ENCODE measurements around the gene CSTA. TPM values are rescaled to one million over a fixed set of nuclear protein-coding genes. Genes with fewer than 3 reads are reported as not detected.

CSTA gene
- total RNA-seq, 1 donor from 2014 or later, result not detected

GRCh38 chr3:122318620-122319019 lies 6.4 kb upstream of the CSTA start:
- Mint-ChIP-seq H3K36me3 (ENCODE audit: unreplicated experiment) (no peaks in the 10 kb centered on the region), H3K27ac (ENCODE audit: unreplicated experiment) (no peak overlapping the region), H3K27me3 (ENCODE audit: unreplicated experiment) (peaks cover 4% of the 10 kb centered on the region), H3K9me3 (ENCODE audit: unreplicated experiment) (peaks cover 3% of the 10 kb centered on the region), H3K4me1 (ENCODE audit: unreplicated experiment) (no peaks in the 10 kb centered on the region), H3K4me3 (ENCODE audit: unreplicated experiment) (no peak overlapping the region)
- no peak for DNase-seq (ENCODE audit: extremely low spot score, unreplicated experiment)
- no peak for TF ChIP-seq CTCF (IDR thresholded peaks at IDR 0.05)

- H3K27me3 Mint-ChIP-seq (ENCODE audit: unreplicated experiment), result peaks cover 13% of the 10 kb centered on the region
- H3K4me1 Mint-ChIP-seq (ENCODE audit: unreplicated experiment), result no peaks in the 10 kb centered on the region
- H3K4me3 Mint-ChIP-seq (ENCODE audit: unreplicated experiment), result no peak overlapping the region
- TF ChIP-seq CTCF (IDR thresholded peaks at IDR 0.05), result no peak
- no peak overlapping the region for H3K27ac Mint-ChIP-seq (ENCODE audit: unreplicated experiment)
- H3K9me3 Mint-ChIP-seq (ENCODE audit: unreplicated experiment), result peaks cover 3% of the 10 kb centered on the region
- no peak for DNase-seq (ENCODE audit: extremely low spot score, unreplicated experiment)
- H3K36me3 Mint-ChIP-seq (ENCODE audit: unreplicated experiment), result no peaks in the 10 kb centered on the region
These were observed 2.7 kb upstream of the CSTA start for GRCh38 chr3:122322095-122323075.

GRCh38 chr3:122325769-122326168 lies 721 bp downstream of the CSTA start:
- H3K27ac Mint-ChIP-seq (ENCODE audit: unreplicated experiment), result no peak overlapping the region
- H3K4me3 Mint-ChIP-seq (ENCODE audit: unreplicated experiment), result no peak overlapping the region
- no peaks in the 10 kb centered on the region for H3K9me3 Mint-ChIP-seq (ENCODE audit: unreplicated experiment)
- H3K27me3 Mint-ChIP-seq (ENCODE audit: unreplicated experiment), result peaks cover 11% of the 10 kb centered on the region
- H3K36me3 Mint-ChIP-seq (ENCODE audit: unreplicated experiment), result no peaks in the 10 kb centered on the region
- no peak for TF ChIP-seq CTCF (IDR thresholded peaks at IDR 0.05)
- no peak for DNase-seq (ENCODE audit: extremely low spot score, unreplicated experiment)
- no peaks in the 10 kb centered on the region for H3K4me1 Mint-ChIP-seq (ENCODE audit: unreplicated experiment)

- no peak for DNase-seq (ENCODE audit: extremely low spot score, unreplicated experiment)
- no peaks in the 10 kb centered on the region for H3K36me3 Mint-ChIP-seq (ENCODE audit: unreplicated experiment)
- no peak overlapping the region for H3K27ac Mint-ChIP-seq (ENCODE audit: unreplicated experiment)
- H3K4me1 Mint-ChIP-seq (ENCODE audit: unreplicated experiment), result no peaks in the 10 kb centered on the region
- H3K4me3 Mint-ChIP-seq (ENCODE audit: unreplicated experiment), result no peak overlapping the region
- peaks cover 15% of the 10 kb centered on the region for H3K27me3 Mint-ChIP-seq (ENCODE audit: unreplicated experiment)
- H3K9me3 Mint-ChIP-seq (ENCODE audit: unreplicated experiment), result no peaks in the 10 kb centered on the region
- TF ChIP-seq CTCF (IDR thresholded peaks at IDR 0.05), result no peak
These were observed 6.8 kb downstream of the CSTA start for GRCh38 chr3:122331886-122332285.

GRCh38 chr3:122332551-122332950 lies 7.5 kb downstream of the CSTA start:
- DNase-seq (ENCODE audit: extremely low spot score, unreplicated experiment), result no peak
- H3K4me1 Mint-ChIP-seq (ENCODE audit: unreplicated experiment), result no peaks in the 10 kb centered on the region
- H3K27me3 Mint-ChIP-seq (ENCODE audit: unreplicated experiment), result peaks cover 17% of the 10 kb centered on the region
- H3K36me3 Mint-ChIP-seq (ENCODE audit: unreplicated experiment), result no peaks in the 10 kb centered on the region
- no peak overlapping the region for H3K27ac Mint-ChIP-seq (ENCODE audit: unreplicated experiment)
- no peak overlapping the region for H3K4me3 Mint-ChIP-seq (ENCODE audit: unreplicated experiment)
- no peak for TF ChIP-seq CTCF (IDR thresholded peaks at IDR 0.05)
- H3K9me3 Mint-ChIP-seq (ENCODE audit: unreplicated experiment), result no peaks in the 10 kb centered on the region

All from osteocyte (in vitro differentiated cells).